Activated CD4-positive, CD25-positive, alpha-beta regulatory T cell (primary cell): ENCODE results near the gene ACBD4.

Experiments used
- DNase-seq, 4 experiments: peaks; one replicate each; lab custom pipeline; 2025; lab: John Stamatoyannopoulos, UW

Gene ACBD4

DNA sequence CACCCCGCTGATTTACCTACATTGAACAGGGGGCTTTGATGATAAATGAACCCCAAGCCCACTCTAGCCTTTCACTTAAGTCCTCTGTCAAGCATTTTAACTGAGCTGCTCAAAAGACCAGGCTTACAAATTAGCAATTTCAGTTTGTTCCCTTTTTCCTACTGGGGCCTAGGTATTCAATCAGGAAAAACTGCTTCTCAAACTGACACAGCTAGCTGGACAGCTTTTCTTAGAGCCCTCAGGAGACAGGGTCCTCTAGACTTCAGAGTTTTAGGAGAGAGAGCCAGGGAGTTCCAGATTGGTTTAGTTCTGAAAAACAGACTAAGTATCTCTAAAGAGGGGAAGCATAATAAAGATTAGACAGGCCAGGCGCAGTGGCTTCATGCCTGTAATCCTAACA lies 20.0 kb downstream of the ACBD4 start:
- no peak for DNase-seq

DNA sequence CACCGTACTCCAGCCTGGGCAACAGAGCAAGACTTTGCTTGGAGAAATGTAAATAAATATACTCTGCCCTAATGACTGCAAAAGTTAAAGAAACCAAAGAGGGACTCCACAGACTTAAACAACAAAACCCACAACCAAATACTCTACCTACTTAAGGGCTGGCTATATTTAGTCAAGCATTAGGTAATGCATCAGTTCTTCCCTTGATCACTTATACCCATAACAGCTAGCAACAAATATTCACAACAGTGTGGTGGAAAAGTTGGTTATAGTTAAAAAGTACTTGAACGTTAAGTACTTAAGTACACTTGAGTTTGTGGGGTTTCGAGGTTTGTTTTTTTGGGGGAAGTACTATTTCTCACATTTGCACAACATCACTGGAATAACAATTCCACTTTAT lies 20.8 kb downstream of the ACBD4 start:
- no peak for DNase-seq

DNA sequence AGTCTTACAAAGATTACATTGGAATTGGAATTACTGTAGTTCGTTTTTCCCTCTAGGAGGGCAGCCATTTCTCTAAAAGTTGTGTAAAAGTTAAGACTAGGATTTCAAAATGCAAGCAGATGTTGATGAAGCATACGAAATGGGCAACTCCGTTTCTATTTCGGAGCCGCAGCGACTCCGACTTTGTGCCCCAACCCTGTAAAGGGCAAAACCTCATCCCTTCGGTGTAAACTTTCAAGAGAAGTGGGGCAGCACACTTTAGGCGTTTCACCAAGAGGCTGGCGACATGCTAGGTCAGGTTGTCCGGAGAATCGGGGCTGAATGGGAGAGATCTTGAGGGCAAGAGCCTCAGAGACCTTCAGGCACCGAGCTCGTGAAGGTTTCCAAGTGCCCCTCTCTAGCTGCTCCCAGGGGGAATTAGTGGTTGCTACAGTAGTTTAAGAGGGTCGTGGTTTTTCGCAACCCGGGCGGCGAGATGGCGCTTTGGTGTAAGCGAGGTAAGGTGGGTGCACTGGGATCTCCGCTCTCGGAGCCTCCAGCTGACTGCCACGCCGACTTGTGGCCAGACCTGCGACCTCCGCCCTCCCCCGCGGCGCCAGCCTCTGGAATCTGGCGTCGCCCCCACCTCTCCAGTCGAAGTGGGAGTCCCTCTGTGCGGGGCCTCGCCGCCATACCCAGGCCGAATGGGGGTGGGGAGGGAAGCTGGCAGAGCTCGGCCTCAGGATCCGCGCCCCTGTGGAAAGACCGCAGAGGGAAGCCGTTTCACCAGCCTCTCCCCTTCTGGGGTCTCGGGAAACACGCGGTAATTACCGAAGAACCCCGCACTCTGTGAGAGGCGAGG lies 25.2 kb downstream of the ACBD4 start:
- peak; percentile 31 to 49 (median 37) for DNase-seq

DNA sequence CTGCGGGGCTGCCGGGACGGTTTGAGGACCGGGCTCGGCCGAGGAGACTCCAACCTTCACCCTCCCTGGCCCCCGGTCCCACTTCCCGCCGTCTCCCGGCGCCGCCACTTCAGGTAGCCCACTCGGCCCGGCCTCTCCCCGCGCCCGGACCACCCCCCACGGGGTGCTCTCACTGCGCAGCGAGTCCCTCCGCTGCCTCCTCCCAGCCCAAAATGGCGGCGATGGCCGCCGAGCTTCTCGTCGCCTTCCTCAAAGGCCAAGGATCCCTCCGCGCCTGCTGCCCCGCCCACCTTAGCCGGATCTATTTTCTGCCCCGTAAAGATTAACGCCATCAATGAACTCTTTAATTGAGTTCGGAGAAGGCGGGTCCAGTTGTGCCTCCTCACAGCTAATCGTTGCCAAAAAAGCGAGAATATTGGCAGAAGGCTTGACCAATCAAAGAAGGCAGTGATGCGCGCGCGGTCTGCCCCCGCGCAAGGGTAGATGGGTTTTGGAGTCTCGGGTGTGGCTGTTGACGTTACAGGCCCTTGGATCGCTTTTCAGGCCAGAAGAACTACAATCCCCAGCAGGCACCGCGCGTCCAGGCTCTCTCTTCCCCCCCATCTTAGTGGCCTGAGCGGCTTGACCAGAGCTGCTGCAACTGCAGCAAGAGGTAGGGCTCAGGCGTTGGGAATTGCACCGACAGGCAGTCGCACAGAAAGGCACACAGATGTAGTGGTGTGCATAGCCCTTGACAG lies 26.0 kb downstream of the ACBD4 start, which contains the start of gene HEXIM2:
Gene HEXIM2 (plus strand): TSS at position 588 of the 737 bp plus-strand sequence. CDS start 919 bp downstream, outside the sequence.
- peak; percentile 96 to 100 (median 98) for DNase-seq

DNA sequence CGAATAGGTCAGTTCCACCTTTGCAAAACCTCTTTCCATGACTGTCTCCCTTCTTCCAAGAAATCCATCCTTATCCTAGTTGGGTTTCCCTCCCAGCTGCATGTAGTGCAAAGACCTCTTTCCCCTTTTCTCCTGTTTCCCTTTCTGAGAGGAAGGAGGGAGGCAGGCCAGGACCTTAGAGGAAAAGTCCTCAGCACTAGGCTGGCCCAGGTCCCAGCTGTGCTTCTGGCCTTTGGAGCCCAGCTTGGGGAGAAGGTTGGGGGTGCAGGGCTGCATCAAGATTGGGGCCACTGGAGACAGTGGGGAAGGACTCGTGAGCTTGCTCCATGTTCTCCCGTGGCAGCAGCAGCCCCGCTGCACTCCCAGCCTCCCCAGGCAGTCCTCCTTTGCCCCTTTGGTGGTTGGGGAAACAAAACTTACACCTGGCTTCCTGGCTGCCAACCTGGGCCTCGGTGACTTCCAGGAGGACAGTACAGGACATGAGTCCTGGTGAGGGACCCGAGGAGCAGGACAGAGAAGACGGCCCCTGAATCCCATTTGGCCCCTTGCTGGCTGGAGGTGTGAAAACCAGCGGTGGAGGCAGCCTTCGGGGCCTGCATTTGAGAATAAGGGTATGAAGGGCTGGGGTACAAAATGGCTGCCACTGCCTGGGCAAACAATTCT lies 26.7 kb downstream of the ACBD4 start:
- DNase-seq, result no peak

DNA sequence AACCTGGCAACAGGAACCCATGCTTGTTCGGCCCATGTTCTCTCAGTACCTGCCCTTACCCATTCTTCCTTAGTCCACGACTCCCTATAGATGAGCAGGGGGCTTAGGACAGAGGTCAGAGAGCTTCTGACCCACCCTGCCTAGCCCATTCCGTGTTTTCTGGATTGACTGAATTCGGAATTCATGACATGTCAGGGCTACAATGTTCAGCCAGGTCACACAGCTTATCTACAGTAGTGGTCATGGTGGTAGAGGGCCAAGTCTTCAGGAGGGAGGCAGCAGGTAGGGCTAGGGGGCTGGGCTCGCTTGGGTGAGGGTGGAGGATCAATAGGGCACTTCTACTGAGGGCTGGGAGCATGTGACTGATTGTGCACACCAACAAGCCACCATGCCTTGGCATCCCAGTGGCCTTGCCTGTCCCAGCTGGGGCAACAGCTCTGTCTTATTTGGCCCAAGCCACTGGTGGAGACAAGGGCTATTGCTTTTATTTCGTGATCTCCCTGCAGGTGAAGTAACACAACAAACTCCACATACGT lies 29.3 kb downstream of the ACBD4 start:
- DNase-seq, result no peak

DNA sequence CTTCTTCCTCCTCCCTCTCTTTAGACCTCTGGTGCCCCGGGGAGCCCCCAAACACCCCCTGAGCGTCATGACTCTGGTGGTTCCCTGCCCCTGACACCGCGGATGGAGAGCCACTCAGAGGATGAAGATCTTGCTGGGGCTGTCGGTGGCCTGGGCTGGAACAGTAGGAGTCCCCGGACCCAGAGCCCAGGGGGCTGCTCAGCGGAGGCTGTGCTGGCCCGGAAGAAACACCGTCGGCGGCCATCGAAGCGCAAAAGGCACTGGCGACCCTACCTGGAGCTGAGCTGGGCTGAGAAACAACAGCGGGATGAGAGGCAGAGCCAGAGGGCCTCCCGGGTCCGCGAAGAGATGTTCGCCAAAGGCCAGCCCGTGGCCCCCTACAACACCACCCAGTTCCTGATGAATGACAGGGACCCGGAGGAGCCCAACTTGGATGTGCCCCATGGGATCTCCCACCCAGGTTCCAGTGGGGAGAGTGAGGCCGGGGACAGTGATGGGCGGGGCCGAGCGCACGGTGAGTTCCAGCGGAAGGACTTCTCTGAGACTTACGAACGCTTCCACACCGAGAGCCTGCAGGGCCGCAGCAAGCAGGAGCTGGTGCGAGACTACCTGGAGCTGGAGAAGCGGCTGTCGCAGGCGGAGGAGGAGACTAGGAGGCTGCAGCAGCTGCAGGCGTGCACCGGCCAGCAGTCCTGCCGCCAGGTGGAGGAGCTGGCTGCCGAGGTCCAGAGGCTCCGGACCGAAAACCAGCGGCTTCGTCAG lies 33.7 kb downstream of the ACBD4 start:
- no peak for DNase-seq

DNA sequence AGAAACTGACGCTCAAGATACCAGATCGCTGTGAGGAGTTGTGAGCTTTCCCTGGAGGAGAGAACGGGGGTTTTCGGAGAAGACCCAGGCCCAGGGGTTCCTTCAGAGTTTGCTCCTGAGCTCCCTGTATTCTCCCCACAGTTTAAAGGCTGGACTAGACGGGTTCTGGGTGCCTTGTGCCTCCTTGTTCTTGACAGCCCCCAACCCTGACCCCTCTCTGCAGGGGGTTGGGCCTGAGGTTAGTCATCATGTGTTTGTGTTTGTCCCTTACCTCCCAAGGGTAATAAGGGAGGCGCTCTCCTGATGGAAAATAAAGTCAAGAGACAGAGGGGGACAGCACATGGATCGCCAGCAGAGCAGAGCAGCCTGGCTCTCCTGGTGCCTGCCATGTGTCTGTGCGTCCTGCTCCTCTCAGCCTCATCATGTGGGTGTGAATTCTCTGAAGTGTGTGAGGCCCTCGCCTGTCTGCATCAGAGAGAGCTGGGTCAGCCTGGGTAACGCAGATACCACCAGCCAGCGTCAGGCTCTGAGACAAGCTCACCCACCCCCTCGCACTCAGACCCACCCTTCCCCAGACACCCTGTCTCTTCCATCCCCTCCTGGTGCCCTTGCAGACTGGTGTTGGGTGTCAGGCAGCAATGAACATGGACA lies 34.9 kb downstream of the ACBD4 start:
- DNase-seq, result no peak

DNA sequence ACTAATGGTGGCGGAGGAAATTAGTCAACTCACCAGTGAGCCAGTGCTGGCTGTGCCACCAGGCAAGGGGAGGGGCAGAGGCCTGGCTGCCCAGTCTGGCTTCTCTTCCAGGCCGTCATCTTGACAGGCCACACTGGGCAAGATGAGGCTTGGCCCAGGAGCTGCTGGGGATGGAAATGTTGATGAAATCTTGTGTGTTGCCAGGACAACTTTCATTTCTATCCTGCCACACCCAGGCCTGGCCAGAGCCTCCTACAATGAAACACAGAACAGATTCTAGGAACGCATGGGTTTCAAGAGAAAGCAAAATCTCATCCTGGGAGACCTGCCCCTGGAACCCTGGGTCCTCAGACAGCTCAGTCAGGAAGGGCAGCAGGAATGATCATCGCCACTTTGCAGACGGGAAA lies 35.4 kb downstream of the ACBD4 start:
- no peak for DNase-seq

DNA sequence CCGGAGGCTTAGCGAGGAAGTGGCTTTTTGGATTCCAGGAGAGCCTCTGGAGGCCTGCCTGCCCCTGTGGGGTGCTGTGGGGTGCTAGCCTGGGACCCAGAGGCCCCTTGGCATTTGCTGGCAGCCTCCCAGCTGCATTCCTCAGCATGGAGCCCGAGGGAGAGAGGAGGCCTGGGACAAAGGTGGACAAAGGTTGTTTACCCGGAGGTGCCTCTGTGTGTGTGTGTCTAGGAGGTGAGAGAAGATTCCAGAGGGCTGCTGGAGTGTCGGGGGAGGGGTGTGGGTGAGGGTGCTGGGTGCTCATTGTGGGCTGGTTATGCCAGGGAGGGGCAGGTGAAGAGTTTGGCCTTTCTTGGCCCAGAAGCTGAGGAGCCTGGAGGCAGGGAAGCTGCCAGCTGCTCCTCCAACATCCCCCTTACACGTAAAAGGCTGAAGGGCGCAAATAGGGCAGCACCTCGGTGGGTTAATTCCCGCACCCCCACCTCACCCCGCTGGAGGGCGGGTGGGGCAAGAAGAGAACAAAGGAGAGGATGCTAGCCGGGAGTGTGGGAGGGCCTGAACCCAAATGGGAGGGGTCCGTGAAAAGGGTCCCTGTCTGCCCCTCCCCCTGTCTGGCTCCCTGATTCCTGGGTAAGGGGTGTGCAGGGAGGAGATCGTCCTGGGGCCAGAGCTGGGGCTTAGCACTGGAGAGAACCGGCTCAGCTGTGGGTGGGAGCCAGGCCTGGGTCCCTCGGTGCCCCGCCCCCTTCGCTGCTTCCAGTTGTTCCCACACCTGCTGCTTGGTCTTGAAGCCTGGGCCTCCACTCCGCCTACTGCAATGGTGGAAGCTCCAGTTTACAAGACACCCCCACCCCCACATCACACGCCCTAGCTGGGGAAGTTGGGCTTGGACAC lies 36.1 kb downstream of the ACBD4 start:
- DNase-seq, result no peak

DNA sequence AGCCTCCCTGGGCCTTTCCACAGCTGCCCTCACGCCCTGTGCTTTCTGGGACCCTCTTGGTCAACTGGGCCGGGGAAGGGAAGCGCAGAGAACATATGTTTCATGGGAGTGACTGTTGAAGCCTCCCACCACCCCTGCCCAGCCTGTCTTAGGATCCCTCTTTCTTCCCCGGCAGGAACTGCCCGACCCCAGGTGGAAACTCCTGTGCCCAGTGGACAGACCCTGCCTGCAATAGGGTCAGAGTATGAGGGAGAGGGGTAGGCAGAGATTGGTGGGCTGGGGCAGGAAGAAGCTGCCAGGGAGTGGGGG lies 36.7 kb downstream of the ACBD4 start:
- no peak for DNase-seq

DNA sequence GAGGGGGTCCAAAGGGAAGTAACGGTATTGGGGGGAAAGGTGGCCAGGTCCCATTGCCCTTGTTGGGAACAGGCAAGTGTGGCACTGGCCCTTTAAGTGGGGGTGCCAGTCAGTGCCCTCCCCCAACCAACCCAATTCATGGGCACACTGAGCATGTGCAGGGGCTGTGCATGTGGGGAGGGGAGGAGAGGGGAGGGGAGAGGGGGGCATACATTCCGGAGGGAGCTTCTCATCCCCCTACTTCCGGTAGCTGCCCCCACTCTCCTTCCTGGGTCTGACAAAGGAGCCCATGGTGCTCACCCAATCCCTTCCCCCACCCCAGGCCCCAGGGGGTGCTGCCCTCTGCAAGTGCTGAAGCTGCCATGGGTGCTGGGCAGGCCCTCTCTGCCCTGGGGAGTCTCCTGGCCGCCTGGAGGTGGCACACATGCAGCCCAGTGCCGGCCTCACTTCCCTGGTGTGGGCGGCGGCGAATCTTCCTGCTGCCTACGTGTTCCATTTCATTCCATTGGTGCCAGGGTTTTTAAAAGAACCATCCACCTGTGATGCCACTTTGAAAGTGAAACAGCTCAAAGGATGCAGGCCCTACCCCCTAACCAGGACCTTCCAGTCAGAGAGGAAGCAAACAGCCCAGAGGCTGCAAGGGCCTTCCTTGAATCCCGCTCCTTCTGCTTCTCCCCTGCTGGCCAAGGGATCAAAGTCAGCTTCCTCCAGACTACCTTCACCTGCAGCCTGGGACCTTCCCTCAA lies 37.2 kb downstream of the ACBD4 start:
- DNase-seq, result peak in 3 of 4 experiments; percentile 18 to 32 (median 24)

DNA sequence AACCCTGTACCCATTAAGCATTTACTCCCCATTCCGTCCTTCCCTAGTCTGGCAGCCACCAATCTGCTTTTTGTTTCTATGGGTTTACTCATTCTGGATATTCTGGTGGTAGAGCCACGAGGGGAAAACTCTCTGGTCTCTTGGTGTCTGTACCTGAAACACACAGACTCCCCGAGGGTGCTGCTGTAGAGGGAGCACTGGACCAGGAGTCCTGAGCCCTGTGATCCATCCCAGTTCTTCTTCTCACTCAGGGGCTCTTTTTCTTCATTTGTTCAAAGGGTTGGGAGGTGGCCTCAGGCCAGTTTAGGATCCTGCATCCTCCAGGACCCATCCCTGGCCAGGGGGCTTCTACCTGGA lies 40.2 kb downstream of the ACBD4 start:
- no peak for DNase-seq

DNA sequence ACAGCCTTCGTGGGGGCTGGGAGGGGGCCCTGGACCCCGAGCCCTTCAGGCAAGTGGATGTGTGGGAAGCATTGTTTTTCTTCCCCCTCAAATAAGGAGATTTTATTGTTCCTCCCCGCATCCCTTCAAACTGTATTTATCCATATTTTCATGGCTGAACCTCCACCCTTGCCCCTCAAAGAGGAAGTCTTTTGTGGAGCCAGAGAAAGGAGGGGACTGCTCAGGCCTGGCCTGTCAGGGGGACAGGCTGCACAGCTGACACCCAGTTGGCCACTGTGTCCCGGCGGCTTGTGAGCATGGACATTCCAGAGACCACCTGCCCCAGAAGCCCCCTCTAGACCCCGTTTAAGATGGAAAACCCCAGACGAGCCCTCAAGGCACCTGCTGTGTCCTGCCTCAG lies 42.1 kb downstream of the ACBD4 start:
- no peak for DNase-seq

DNA sequence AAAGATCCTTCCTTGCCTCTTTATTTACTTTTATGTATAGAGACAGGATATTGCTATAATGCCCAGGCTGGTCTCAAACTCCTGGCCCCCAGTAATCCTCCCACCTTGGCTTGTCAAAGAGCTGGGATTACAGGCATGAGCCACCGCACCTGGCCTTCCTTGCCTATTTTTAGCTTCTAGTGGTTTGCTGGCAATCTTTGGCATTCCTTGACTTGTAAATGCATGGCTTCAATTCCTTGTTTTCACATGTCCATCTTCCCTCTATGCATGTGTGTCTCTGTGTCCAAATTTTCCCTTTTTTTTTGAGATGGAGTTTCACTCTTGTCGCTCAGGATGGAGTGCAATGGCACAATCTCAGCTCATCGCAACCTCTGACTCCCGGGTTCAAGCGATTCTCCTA lies 48.7 kb downstream of the ACBD4 start:
- DNase-seq, result no peak

DNA sequence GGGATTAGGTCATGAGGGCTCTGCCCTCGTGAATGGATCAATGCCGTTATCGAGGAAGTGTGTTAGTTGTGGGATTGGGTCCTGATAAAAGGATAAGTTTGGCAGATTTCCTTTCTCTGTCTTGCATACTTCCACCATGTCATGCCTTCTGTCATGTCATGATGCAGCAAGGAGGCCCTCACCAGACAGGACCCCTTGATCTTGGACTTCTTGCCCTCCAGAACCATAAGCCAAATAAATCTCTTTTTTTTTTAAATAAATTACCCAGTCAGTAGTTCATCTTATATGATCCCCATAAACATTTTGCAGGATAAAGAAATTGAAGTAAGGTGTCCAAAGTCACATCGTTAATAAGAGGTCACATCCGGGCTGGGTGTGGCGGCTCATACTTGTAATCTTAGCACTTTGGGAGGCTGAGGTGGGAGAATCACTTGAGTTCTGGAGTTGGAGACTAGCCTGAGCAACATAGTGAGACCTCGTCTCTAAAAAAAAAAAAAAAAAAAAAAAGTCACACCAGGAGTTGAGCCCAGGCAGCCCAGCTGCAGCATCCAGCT lies 51.4 kb downstream of the ACBD4 start:
- no peak for DNase-seq

DNA sequence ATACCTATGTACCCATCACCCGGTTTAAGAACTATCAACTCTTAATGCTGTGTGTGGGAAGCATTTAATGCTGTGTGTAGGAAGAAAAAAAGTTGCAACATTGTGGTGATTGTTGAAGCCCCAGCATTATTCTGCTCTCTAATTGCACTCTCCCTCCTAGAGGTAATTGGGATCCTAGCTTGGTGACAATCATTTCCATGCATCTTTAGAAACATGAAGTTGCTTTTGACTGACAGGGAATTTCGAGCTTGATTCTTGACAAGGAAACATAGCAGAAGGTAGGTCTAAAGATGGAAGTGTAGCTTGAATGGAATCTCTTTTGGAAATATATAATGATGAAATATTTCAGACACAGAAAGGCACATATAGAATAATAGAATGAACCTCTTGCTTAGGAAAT lies 53.5 kb downstream of the ACBD4 start:
- no peak for DNase-seq

DNA sequence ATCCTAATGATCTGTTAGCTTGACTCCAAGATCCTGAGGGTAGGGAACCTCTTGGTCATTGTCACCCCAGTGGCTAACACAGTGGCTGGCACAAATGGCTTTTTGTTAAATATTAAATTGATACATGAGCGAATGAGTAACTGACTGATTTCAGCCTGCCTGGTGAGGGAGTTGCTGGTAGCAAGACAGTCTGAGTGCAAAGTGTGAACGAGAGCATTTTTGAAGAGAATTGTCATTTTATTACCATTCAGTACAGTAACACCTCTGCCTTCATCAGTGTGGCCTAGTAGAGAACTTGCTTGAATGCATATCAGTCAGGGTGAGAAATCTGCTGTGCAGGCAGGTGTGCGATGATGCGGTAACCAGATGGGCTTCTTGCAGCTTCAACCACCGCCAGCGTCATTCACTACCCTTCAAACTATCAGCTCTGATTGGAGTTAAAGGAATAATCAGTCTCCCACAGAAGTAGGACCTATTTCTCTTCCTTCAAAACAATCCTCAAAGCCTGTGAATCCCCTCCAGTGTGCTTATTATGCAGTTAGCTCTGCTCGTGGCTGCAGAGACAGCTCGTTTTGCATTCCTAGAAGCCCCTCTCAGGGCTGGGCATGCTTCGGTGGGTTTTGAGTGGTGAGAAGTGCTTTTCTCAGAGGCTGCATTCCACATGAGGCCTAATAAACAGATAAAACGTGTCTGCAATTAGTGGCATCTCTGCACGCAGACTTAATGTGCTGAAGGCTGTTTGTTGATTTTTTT lies 55.2 kb downstream of the ACBD4 start:
- no peak for DNase-seq
